PC-3 (cell line): ENCODE data around the gene NACC2.

Experiments used
- CTCF ChIP-seq: fragments of 300-600 bp; sonication (generic); conservative IDR thresholded peaks from 2 replicates; pipeline ENCODE4 v1.5.1; 2017; ENCODE audit warnings: antibody characterized with exemption, low read depth, mild to moderate bottlenecking, low read length
- EZH2 ChIP-seq: fragments of 300-600 bp; sonication (generic); IDR thresholded peaks from one replicate; pipeline ENCODE4 v1.6.1; 2017; ENCODE audit warnings: antibody characterized with exemption, mild to moderate bottlenecking, low read length; ENCODE audit not compliant: unreplicated experiment
- EZH2phosphoT487 ChIP-seq: fragments of 300-600 bp; sonication (generic); IDR thresholded peaks from 2 replicates; pipeline ENCODE4 v1.6.1; 2018; ENCODE audit warnings: mild to moderate bottlenecking, antibody characterized with exemption, low read length, borderline replicate concordance

DNA sequence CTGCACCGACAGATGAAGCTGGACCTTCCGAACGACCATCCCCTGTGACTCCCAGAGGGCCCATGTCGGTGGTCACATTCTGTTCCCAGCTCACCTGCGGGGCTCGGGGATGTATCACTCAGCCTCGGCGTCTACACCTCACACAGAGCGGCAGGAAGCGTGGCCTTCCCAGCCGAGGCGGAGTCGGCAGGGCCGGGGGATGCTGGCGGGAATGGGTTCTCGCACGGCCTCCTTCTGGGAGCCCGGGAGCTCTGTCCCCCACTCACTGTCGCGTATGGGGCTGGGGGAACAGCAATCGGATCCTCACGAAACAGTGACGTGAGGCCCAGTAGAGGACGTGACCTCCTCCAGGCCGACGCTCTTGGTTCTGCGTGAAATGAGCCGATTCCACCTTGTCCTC lies 20.4 kb downstream of the NACC2 start:
- TF ChIP-seq EZH2 (no peak), CTCF (no peak), EZH2phosphoT487 (no peak)
